Measurements from ENCODE around the gene VIT. TPM values are rescaled to one million over a fixed set of nuclear protein-coding genes. Genes with fewer than 3 reads are reported as not detected.

The VIT gene
- total RNA-seq, 1 experiment from 2014 or later, result 2.9 TPM

DNA sequence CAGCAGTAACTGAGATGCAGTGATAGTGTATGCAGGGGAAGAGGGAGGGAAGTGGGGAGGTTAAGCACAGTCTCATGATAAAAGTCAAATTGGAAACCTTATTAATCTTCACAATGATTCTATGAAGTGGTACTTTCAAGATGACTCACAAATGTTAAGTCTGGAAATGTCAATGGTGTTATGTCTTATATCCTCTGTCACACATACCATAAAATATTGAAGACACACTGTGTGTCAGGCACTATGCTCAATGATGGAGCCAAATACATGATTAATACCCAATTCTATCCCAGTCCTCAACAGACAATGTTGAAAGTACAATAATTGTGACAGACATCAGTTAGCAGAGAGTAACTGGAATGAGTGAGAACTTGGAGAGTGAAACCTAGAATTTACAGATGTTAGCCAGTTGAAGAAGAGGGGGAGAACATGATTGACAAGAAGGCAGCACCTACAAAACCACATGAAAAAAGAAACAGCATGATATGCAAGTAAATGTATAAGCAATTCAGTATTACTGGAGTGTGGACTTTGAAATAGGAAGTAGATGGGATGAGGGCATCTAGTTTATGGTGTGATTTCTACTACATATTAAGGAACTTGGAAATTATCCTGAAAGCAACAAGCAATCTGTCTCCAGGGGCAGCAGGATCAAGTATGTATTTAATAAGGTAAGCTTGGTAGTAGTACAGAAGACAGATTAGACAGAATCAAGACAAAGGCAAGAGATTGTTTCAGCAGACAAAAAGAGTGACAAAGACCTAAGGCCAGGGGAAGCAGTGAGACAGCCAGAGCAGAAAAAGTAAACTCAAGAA, 162.3 kb downstream of the VIT start:
- DNase-seq (ENCODE audit: low read depth), result no peak

DNA sequence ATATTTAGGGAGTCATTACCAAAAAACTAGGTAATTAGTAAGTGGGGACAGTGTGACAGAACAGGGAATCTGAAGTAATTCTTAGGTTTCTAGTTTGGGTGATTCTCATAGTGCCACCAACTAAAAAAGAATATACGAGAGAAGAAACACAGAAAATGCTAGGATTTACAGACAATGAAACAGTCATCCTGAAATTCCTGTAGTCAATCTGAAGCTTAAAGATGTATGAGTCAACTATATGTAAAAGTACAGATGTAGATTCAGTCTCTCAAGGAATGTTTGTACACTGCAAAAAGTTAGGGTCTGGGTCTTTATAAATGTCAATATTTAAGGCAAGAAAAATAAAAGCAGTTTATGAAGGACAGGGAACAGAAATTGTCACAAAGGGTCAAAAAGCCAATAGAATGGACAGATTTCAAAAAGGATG, 162.9 kb downstream of the VIT start:
- no peak for DNase-seq (ENCODE audit: low read depth)

DNA sequence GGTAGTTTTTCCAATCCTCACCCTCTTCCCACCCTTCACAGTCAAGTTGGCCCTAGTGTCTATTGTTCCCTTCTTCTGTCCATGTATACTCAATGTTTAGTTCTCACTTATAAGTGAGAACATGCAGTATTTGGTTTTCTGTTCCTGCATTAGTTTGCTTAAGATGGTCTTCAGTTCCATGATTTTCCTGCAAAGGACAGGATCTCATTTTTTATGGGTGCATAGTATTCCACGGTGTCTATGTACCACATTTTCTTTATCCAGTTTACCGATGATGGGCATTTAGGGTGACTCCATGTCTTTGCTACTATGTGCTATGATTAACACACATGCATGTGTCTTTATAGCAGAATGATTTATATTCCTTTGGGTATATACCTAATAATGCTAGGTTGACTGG, 165.4 kb downstream of the VIT start:
- DNase-seq (ENCODE audit: low read depth), result no peak

Other genes starting within 250 kb of the VIT start
- gene FEZ2, start 98.5 kb upstream of the VIT start, total RNA-seq (2014; rRNA removed; shearing (Covaris generic)), result 68.3 and 89.8 TPM in 2 replicates

Measured in RPMI7951 (cell line).